Daoy (cell line): ENCODE data around the gene GLDN. TPM values are rescaled to one million over a fixed set of nuclear protein-coding genes. Genes with fewer than 3 reads are reported as not detected.

Experiments used
- DNase-seq: peaks from one replicate; pipeline ENCODE4 v3.0.0-alpha.2; 2015; ENCODE audit warnings: low read depth
- total RNA-seq: library from RNA; depleted of rRNA; stranded (reverse); fragments of >200 nt; shearing (Covaris generic); gene quantifications from 2 replicates; pipeline ENCODE4 v1.2.3, GENCODE V29; 2014

The GLDN gene
- total RNA-seq, 1 experiment from 2014 or later = 1.0 TPM

DNA sequence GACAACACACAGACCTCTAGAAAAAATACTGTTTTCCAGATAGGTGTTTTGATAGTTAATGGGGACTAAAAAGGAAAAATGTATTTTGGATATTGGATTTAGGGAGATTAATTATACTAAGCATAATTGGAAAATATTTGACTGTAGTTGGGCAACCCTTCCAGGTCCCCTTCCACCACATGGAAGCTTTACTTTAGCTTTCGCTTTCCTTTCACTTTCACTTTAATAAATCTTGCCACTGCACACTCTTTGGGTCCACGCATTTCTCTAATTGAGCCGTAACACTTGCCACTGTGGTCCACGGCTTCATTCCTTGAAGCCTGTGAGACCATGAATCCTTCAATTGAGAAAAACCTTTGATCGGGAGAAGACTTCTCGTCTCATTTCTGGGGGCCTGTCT is 15.5 kb downstream of the GLDN start:
- peak; percentile 27 for DNase-seq

DNA sequence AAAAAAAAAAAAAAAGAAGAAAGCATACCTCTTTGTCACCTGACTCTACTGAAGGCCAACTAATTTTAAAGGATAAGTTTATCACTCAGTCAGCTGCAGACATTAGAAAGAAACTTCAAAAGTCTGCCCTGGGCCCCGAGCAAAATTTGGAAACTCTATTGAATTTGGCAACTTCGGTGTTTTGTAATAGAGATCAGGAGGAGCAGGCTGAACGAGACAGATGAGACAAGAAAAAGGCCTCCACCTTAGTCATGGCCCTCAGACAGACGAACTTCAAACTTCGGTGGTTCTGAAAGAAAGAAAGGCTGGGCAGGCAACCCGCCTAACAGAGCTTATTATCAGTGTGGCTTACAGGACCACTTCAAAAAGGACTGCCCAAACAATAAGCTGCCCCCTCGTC is 18.5 kb downstream of the GLDN start:
- DNase-seq = no peak

DNA sequence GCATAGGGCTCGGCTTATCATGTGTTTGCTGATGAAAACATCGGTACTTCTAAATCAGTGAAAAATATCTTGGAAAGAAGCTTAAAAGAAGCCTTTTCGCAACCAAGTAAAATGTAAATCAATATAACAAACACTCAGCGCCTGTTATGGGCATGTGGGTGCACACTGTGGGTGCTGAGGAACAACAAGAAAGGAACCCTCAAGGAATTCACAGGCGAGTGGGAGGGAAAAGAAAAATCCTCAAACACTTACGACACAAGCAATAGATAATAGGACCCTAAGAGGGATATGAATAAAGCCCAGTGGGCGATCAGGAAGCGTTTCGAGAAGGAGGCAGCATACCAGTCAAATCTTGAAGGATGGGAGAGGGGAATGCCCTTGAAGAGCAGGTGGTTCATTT is 21.9 kb downstream of the GLDN start:
- DNase-seq = no peak

DNA sequence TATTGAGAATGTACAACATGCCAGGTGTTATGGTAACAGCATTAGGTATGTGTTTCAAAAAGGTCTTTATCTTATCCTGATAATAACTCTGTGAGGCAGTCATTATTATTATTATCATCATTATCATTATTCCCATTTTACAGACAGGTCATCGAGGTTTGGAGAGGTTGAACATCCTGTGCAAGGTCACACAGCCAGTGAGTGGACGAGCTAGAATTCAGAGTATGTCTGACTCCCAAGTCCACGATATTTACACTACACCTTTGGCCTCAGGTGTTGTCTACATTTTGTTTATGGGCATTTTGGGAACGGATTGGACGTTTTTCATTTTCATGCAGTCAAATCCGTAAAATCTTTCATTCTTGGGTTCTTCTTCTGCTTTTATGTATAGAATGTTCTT is 24.0 kb downstream of the GLDN start:
- DNase-seq = no peak

DNA sequence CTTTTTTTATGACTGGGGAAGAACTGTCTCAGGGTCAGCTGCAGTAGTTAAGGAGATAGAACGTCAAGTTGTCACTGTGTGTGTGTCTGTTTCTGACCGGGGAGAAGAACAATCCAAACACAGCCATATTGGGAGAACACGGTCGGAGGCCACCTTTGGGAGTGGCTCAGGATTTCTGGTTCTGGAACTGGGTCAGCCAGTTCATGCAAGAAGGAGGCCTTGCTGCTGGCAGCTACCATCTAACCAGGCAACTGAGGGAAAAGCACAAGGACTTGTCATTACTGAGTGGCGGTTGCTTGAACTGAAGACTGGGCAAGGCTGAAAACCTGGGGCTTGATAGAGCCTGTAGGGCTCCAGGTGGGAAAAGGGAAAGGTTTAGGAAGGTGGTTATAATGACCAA is 24.6 kb downstream of the GLDN start:
- DNase-seq = no peak

DNA sequence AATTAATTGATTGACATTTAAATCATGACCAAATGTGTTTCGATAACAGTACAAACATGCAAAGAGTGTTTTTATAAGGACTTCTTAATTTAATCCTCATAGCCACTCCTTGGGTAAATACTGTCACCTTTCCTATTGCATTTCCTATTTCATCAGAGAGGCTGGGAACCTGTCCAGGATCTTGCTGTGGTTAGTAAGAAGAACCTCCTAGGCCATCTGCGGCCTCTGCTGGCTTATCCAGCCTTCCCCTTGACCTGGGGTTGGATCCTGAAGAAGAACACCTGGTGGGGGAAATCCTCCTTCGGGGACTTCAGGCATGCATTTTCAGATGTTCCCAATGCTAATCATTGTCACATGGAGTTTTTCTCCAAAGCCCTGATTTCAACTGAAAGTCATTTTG is 25.5 kb downstream of the GLDN start:
- DNase-seq = peak; percentile 66

DNA sequence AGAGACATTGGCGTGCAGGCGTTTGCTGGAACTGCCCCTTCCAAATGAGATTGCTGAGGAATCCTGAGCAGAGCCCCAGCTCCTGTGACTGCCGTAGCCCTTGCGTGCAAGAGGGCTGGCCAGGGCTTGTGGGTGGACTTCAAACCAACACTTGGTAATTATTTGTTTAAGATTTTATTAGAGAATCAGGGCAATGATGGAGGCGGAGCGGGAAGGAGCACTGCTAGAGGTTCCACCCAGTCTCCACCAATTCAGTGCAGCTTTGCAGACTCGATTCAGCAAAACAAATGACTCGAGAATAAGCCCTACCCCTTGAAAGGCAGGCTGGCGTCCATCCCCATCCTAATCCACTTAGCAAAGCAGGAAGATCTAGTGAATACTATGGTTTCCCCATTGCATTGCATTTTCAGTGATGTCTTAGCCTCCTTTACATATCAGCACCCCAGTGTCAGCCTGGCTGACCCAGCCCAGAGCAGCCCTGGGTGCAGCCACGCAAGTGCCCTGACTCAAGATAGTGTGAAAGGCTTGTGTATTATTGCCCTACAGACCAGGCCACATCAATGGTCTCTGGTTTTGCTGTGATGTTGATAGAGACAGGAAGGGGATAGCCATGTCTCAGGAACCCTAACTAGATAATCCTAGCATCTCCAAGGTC is 26.0 kb downstream of the GLDN start:
- peak; percentile 57 for DNase-seq

DNA sequence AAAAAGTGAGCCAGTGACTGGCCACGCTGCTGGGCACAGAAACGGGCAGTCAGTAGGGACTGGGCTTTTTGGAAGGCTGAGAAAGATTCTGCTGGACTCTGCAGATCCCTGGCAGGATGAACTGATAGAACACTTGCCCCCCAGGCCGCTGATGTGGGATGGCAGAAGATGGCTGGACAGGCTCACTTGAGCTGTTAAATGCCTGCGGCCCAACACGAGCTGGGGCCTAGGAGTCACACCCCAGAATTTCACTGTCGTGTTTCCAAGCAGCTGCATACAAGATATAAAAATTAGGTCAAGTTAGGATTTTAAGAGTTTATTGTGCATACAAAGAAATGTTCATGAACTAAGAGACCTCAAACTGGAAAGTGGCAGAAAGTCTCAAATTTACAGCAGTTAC is 26.9 kb downstream of the GLDN start:
- DNase-seq = no peak

DNA sequence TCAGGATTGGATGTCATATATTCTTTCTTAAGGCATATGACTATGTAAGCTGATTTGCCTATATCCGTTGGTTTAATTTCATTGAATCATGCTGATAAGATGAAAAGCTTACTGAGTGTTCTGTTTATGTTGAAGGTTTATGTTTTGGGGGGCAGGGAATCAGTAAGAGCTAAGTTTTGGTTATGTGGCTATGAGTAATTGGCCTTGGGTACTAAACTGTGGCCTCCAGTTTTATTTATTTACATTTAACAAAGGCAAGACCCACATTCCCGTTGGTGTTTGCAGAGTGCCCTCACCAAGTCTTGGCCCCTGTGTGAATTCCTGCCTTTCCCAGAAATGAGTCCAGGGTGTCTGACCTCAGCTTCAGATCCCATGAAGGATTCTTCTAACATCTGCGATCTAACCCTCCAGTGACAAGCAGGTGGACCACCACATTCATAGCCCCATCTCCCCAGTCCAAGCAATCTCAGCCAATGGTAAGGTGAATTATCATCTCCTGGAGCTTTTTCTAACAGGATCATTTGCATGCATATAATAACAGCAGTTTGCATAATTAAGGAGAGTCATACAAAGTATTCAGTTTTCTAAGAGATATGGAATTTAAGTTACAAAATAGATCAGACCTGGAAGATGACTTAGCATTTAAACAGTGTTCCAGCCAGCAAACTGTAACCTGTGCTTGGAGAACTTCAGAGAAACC is 27.4 kb downstream of the GLDN start:
- peak; percentile 88 for DNase-seq

DNA sequence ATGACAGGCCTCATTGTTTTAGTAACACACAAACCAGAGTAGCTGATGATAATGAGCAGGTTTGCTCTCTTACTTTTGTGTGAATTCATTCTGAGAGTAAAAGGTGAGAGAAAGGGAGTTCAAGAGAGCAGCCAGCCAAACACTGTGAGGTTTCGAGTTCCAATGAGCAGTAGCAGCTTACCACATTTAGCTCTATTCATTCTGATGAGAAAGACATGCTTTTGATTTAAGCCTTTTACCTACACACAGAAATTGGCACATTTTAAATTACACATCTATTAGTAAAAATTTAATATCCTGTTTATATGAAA is 28.0 kb downstream of the GLDN start:
- DNase-seq = no peak

DNA sequence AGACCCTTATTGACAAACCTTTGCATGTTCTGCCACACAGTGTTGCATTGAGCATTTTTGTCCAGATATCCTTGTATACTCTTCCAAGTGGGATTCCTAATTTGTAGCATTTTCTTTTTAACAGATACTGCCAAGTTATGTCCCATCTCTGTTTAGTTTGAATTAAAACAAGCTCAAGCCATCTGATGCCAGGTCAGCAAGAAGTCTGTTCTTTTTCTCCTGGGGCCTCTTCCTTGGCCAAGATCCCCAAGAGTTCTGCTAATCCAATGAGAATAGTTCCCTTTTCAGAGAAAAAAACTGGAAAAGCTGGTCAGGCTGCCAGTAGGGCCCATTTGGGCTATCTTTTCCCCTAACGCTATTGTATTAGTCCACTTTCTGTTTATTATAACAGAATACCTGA is 29.8 kb downstream of the GLDN start:
- DNase-seq = no peak

DNA sequence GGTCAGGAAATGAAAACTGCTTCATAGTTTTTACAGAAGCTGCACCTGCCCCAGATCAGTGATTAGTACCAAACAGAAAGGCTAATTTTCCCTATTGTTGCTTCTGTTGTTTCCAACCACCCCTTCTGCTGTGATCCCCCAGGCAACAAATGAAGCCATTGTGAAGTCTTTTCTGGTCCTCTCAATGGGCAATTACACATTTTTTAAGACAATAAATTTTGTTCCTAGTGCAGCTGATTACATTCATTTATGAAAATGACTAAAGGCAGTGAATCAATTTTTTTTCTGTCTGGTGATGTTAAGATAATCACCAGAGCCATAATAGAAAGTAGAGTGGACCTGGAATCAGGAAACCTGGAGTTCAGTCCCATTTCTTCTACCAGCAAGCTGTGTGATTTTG is 32.7 kb downstream of the GLDN start:
- no peak for DNase-seq

DNA sequence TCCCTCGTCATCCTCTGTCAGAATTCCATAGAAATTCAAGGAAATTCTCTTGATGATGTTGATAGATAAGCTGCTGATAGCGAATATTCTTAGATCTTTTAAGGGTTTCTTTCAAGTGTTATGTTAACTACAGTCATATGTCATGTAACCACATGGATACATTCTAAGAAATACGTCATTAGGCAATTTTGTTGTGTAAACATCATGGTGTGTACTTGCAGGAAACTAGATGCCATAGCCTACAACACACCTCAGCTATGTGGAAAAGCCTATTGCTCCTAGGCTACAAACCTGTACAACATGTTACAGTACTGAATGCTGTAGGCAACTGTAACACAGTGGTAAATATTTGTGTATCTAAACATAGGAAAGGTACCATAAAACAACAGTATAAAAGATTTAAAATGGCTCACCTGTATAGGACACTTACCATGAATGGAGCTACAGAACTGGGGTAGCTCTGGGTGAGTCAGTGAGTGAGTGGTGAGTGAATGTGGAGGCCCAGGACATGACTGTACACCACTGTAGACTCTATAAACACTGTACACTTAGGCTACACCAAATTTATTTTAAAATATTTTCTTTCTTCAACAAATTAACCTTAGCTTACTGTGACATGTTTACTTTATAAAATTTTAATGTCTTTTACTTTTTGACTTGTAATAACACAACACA is 34.6 kb downstream of the GLDN start:
- DNase-seq = peak; percentile 74

DNA sequence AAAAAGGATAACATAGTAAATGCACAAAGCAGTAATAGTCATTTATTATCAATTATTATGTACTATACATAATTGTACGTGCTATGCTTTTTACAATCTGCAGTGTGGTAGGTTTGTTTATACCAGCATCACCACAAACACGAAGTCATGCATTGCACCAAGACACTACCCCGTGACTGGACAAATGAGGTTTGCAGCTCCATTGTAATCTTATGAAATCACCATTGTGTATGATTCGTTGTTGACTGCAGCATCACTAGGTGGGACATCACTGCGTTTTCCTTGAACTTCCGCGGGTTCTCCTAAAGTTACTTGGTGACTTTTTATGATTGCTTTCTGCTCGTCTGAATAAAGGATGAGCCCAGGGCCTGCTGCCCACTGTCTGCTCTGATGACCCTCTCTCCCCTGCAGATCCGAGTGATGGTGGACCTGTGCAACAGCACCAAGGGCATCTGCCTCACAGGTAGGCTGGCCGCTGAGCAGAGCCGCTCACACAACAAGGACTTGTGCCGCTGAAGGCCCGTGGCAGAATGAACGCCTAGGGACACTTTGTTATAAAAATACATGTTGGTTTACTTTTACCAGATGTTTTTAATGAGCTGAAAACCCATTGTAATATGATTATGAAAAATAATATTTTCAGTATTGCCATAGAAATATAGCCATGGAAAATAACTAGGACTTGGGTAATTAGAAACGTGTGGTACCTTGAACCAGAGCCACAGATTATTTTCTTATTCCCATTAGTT is 35.8 kb downstream of the GLDN start:
- DNase-seq = peak; percentile 38

DNA sequence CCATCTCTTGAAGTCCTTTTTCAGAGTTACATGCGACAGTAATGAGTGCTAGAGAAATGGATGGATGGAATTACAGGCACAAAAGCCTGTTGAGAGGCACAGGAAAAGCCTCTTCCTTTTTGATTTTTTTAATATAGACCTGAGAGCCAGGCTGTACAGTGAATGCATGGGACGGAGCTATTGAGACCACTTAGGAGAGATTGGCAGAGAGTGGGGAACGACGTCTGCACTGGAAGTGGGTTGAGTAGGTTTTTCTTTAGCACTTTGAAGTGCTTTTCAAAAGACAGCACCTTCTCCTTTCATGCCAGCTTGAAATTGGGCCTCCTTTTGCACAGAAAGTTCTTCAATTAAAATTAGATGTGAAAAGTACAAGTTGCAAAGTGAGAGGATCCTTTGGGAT is 37.0 kb downstream of the GLDN start:
- DNase-seq = no peak

DNA sequence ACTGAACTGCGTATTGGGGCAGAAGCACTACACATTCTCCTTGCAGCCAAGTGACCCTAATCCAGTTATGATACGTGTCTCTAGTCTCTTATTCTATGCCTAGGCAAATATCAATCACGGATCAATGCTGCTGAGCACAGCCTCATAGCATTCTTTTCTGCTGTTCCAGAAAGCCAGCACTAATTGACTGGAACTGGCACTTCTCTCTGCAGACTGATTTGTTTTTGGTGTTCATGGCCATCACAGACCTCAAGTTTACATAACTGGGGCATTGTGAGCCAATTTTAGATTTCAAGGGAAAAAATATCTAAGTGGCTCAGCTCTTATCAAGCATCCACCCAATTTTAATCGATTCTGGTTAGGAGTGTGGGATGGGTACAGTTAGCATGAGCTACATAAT is 37.9 kb downstream of the GLDN start:
- DNase-seq = no peak

DNA sequence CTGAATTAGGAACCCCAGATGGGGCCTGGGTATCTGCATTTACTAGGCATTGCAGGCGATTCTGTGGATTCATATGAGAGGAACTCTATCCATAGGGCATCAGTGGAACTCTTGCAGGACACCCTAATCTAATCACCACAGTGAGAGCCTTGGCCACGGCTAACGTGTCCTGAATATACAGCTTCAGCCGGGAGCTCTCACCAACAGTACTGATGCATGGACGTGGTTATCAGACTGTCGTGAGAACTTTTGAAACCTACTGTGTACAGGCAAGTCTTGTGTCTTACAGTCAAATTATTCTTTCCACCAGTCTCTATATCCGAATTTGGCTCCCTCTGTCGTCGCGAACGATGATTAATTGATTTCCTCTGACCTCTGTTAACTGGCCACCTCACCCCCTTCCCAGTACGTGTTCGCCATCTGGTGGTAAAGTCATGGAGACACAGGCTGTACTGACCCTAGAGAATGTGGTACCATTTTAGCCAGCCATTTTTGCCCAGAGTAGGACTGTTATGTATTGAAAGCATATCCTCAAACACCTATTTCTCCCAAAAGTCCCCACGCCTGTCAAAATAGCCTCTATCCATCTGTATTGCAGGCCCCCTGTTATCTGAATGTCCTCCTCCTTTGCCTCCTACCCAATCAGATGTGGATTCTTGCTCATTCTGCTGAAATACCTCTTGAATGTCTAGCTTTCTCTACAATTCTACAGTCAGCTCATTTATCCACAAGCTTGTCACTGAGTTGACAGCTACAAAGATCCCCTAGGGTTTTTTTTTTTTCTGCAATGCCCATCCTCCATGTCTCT is 39.7 kb downstream of the GLDN start:
- DNase-seq = peak; percentile 82

DNA sequence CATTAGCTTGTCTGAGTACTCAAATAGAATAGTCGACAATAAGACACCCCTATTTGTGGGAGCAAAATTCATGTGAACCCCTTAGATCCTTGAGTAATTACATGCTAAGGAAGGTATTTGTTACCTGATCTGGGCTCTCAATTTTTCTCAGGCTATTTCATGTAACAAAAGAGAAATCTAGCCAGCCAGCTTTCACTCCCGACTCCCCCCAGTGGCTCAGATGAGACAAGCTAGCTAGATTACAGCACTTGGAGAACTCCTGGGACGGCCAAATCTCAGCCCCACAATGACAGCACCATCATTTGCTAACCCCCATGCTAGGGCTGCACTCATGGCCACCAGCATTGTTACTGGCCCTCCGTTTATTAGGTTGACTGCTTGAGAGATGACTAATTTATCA is 41.3 kb downstream of the GLDN start:
- peak; percentile 55 for DNase-seq

DNA sequence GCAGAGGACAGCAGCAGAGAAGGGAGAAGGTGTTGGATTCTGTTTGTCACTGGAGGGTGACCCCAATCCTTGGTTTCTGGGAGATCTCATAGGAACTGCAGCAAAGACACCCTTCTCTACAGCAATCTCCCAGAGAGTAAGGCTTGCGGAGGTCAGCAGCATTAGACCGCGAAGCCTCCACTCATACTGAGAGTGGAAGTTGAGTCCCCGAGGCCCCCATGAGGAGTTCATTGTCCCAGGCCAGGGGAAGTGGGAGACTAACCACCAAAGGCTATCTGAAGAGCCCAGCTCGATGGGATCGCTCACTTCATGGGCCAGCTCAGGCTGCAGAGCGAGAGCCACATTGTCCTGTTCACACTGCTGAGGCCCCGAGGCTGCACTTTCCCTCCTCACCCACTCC is 44.6 kb downstream of the GLDN start:
- DNase-seq = no peak

DNA sequence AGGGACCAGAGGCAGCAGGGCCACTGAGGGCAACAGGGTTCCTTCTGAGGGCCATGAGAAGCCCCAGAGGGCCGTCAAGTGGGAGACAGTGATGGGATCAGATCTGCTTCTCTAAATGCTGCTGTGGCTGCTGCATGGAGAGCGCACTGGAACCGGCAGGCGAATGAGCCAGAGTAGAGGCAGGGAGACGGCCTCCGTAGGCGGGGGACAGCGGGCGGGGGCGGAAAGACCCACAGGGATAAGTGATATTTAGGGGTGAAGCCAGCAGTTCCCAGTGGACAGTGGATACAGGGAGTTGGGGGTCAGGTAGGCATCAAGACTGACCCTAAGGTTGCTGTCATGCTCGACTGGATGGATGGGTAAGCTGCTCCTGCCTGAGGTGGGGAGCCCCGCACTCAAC is 45.0 kb downstream of the GLDN start:
- no peak for DNase-seq

DNA sequence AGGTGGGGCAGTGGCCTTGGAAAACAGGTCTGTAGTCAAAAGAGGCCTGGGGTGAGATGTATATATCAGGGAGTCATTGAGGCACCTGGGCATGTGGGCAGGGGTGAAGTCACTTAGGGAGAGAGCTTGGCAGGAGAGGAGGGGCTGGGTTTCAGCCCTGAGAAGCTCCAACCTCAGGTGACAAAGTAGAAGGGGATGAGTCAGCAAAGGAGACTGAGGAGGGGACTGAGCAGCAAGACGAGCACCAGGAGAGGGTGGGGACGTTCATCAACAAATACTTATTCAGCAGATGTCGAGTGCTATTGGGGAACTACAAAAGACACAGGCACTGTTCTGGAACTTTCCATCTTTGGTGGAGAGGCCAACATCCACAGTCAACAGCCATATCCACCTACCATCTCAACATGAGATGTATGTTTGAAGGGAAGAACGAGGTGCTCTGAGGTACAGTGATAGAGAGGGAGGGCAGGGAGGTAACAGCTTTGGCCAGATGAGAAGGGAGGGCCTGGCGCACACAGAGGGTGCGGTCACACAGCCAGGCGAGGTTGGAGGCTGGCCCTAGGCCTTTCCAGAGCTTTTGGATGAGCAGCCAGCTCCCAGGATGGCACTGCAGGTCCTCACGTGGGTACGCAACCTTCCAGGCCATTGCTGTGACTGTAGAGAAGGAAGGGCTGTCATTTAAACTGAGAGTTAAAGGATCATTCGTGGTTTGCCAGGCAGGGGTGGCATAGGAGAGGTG is 45.7 kb downstream of the GLDN start:
- DNase-seq = no peak
